Body of pancreas (tissue), 4 donors: ENCODE results near the gene DGCR6L.

Experiments used
- CTCF ChIP-seq, 7 experiments: fragments of 450-650 bp in 4 of 7; fragments of 200-600 bp in 3 of 7; sonication (generic) in 3 of 7; IDR thresholded peaks; one replicate each; pipeline ENCODE4 v1.5.1; 2016 to 2019; ENCODE audit warnings: antibody characterized with exemption in 7 of 7
- POLR2A ChIP-seq, 3 donors: fragments of 450-650 bp; IDR thresholded peaks; one replicate each; pipeline ENCODE4 v1.6.1; 2016; ENCODE audit warnings: antibody characterized with exemption in 3 of 3, mild to moderate bottlenecking in 2 of 3

- TF ChIP-seq POLR2A (IDR thresholded peaks at IDR 0.05) (no peak), CTCF (IDR thresholded peaks at IDR 0.05) (no peak)
These were observed 15.2 kb downstream of the DGCR6L start for GRCh38 chr22:20304646-20305045.
